AG09309 (cell line): ENCODE measurements around the gene BRD7.
A peak's percentile ranks its signal among the peaks of the same experiment; 100 is the strongest.

Experiments used
- DNase-seq: peaks from one replicate; pipeline ENCODE4 v3.0.0-alpha.2; 2010; ENCODE audit warnings: low read depth
- H3K4me3 ChIP-seq: 2 replicates; pipeline ENCODE4 v1.5.1; 2011; ENCODE audit warnings: mild to moderate bottlenecking, low read depth, low read length, moderate library complexity; ENCODE audit not compliant: control insufficient read depth
- TF ChIP-seq, protein P1 (sequence below): IDR thresholded peaks from 2 replicates; pipeline ENCODE4 v1.5.1; 2011; ENCODE audit warnings: mild to moderate bottlenecking, low read depth, low read length, inconsistent platforms; ENCODE audit not compliant: insufficient read depth, control insufficient read depth; ENCODE audit errors: missing control alignments

BRD7 gene

DNA sequence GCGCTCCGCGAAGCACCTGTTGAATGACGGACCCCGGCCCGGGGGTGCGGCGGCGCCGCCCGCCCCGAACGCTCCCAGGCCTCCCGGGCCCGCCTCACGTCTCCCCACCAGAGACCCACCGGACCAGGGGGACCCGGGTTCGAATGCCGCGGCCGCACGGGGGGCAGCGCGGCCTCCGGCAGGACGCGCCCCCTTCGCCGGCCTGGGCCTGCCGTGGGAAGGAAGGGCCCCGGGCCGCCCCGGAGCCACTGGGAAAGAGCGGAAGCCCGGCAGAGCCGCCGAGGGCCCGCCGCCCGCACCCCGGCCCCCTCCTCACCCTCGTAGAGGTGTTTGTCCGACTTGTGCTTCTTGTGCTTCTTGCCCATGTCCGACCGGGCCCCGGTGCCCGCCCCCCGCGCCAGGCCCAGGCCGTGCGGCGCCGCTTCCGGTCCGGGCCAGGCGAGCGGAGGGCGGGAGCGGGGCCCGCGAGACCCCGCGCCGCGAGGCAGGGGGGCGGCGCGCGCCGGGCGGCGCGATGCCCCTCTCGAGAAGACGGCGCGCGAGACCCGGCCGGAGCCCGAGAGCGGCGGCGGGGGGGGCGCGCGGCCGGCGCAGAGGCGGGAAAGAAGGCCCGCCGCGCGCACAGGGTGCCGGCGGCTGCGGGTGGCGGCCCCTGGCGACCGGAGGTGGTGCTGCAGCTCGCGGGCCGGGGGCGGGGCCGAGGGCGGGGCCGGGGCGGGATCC lies at the start of gene BRD7:
BRD7 (minus strand) TSS at position 579 of the 723 bp plus-strand sequence; CDS start at position 365, 214 bp downstream.
- no peak for DNase-seq
- H3K4me3 ChIP-seq: peak within 1 kb of the TSS; percentile 52
- TF ChIP-seq, protein P1, sequence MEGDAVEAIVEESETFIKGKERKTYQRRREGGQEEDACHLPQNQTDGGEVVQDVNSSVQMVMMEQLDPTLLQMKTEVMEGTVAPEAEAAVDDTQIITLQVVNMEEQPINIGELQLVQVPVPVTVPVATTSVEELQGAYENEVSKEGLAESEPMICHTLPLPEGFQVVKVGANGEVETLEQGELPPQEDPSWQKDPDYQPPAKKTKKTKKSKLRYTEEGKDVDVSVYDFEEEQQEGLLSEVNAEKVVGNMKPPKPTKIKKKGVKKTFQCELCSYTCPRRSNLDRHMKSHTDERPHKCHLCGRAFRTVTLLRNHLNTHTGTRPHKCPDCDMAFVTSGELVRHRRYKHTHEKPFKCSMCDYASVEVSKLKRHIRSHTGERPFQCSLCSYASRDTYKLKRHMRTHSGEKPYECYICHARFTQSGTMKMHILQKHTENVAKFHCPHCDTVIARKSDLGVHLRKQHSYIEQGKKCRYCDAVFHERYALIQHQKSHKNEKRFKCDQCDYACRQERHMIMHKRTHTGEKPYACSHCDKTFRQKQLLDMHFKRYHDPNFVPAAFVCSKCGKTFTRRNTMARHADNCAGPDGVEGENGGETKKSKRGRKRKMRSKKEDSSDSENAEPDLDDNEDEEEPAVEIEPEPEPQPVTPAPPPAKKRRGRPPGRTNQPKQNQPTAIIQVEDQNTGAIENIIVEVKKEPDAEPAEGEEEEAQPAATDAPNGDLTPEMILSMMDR: peak; percentile 35

DNA sequence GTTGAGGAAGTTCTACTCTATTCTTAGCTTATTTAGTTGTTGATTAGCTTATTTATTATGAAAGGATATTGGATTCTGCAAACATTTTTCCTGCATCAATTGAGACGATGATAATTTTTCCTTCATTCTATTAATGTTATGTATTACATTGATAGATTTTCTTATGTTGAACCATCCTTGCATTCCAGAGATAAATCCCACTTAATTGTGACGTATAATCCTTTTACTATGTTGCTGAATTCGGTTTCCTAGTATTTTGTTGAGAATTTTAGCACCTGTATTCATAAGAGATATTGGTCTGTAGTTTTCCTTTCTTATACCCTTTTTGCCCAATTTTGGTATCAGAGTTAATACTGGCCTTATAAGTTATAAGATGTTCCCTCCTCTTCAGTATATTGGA lies 47.6 kb upstream of the BRD7 start:
- DNase-seq: no peak
- H3K4me3 ChIP-seq: no peak overlapping the region
- TF ChIP-seq, protein P1: no peak

DNA sequence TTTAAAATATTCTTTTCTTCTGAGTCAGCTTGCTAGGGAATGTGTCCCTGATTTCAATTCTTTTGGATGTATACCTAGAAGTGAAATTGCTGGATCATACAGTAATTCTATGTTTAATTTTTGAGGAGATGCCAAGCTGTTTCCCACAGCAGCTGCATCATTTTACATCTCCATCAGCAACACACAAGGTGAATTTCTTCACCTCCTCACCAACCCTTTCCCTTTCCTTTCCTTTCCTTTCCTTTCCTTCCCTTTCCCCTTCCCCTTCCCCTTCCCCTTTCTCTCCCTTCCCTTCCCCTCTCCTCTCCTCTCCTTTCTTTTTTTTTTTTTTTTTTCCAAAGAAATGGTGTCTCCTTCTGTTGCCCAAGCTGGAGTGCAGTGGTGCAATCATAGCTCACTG lies 45.4 kb upstream of the BRD7 start:
- TF ChIP-seq, protein P1: no peak
- no peak for DNase-seq
- no peak overlapping the region for H3K4me3 ChIP-seq

DNA sequence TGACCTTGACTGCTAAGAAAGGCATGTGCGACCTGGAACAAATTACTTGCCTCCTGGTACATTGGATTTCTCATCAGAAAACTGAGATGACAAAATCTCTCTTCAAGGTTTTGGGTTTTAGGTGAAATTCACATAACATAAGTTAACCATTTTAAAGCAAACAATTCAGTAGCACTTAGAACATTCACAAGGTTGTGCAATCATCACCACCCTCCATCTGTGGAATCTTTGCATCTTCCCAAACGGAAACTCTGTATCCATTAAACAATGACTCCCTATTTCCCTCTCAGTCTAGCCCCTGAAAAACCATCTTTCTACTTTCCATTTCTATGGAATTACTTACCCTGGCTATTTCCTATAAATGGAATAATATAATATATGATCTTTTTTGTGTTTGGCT lies 42.2 kb upstream of the BRD7 start:
- H3K4me3 ChIP-seq: no peak overlapping the region

GRCh38 chr16:50408001-50408561 lies 39.3 kb upstream of the BRD7 start:
- no peak overlapping the region for H3K4me3 ChIP-seq
- TF ChIP-seq, protein P1: no peak
- no peak for DNase-seq

More for the DNA sequence above, 42.2 kb upstream of the BRD7 start:
- TF ChIP-seq, protein P1: no peak
- no peak for DNase-seq

- no peak for DNase-seq
- no peak overlapping the region for H3K4me3 ChIP-seq
- TF ChIP-seq, protein P1: no peak
These were observed 38.6 kb upstream of the BRD7 start for GRCh38 chr16:50407351-50407750.
